Activated CD8-positive, alpha-beta T cell treated with anti-CD3 and anti-CD28 coated beads, Interleukin-2, amount 10 ng/mL, durations not matched to agents 7 days and 5 days (primary cell): ENCODE data around the gene HSPA14. TPM values are rescaled to one million over a fixed set of nuclear protein-coding genes. Genes with fewer than 3 reads are reported as not detected.
"Not testable (repeated sequence)": the region's sequence is repeated elsewhere in the genome, so short reads cannot be mapped to it uniquely, and the experiment has no call there.

ENCODE experiments used
- ATAC-seq: fragments of 150-1000 bp; cut with Tn5 transposase; one replicate; pipeline ENCODE4 v1.10.0; 2021; ENCODE audit warnings: moderate library complexity
- CTCF ChIA-PET: fragments of 350-600 bp; sonication (Branson Sonifier 250); formaldehyde crosslinking; loops from one replicate; lab custom pipeline; 2021; ENCODE audit warnings: antibody characterized with exemption; lab: Charles Lee
- POLR2A ChIA-PET: fragments of 350-600 bp; sonication (Branson Sonifier 250); formaldehyde crosslinking; loops from one replicate; lab custom pipeline; 2021; ENCODE audit warnings: antibody characterized with exemption; lab: Charles Lee
- DNase-seq: peaks from one replicate; pipeline ENCODE4 v3.0.0-alpha.2; 2020
- H3K27ac Mint-ChIP-seq: one replicate; pipeline ENCODE4 v1.8.0; 2021; ENCODE audit warnings: mild to moderate bottlenecking, mixed read lengths
- H3K27me3 Mint-ChIP-seq: one replicate; pipeline ENCODE4 v1.8.0; 2021; ENCODE audit warnings: low read depth, mixed read lengths
- H3K36me3 Mint-ChIP-seq: one replicate; pipeline ENCODE4 v1.8.0; 2021; ENCODE audit warnings: low read depth, mixed read lengths
- H3K4me1 Mint-ChIP-seq: one replicate; pipeline ENCODE4 v1.8.0; 2021; ENCODE audit warnings: low read depth, mixed read lengths
- H3K4me3 Mint-ChIP-seq: one replicate; pipeline ENCODE4 v1.8.0; 2021; ENCODE audit warnings: mild to moderate bottlenecking, mixed read lengths
- H3K9me3 Mint-ChIP-seq: one replicate; pipeline ENCODE4 v1.8.0; 2022; ENCODE audit warnings: mixed read lengths; ENCODE audit not compliant: insufficient read depth
- total RNA-seq, 2 experiments: library from RNA; stranded (reverse); gene quantifications; one replicate each; pipeline ENCODE4 v1.2.3, GENCODE V29; 2021

The HSPA14 gene
- total RNA-seq, 2 experiments from 2014 or later: 28.9 to 31.4 TPM

- no peak for DNase-seq
- no peaks in the 10 kb centered on the region for H3K27me3 Mint-ChIP-seq
- no peak overlapping the region for H3K27ac Mint-ChIP-seq
- ChIA-PET CTCF (interaction anchor here (1.0 to 3.3 kb wide), 7 partner anchors 8 to 352 kb away, joined by 3 to 21 read pairs (median 4); no protein-coding TSS in a partner anchor), POLR2A (interaction anchor here (1.2 kb wide), 1 partner anchor 11 kb away, joined by 3 read pairs; the partner anchor contains the start of gene SUV39H2)
- peaks cover 12% of the 10 kb centered on the region for H3K4me1 Mint-ChIP-seq
- no peak overlapping the region for H3K4me3 Mint-ChIP-seq
- ATAC-seq: peak; percentile 44
- no peaks in the 10 kb centered on the region for H3K9me3 Mint-ChIP-seq
- H3K36me3 Mint-ChIP-seq: peaks cover 23% of the 10 kb centered on the region
Observed at GRCh38 chr10:14889318-14889717, 51.2 kb downstream of the HSPA14 start.

- no peak overlapping the region for H3K4me3 Mint-ChIP-seq
- peaks cover 12% of the 10 kb centered on the region for H3K4me1 Mint-ChIP-seq
- ChIA-PET CTCF (interaction anchor here (0.6 to 3.3 kb wide), 6 partner anchors 10 to 354 kb away, joined by 3 to 21 read pairs (median 6); partner anchors contain the start of gene SUV39H2), POLR2A (no interaction called here)
- H3K27me3 Mint-ChIP-seq: no peaks in the 10 kb centered on the region
- no peaks in the 10 kb centered on the region for H3K9me3 Mint-ChIP-seq
- DNase-seq: no peak
- H3K36me3 Mint-ChIP-seq: peaks cover 26% of the 10 kb centered on the region
- H3K27ac Mint-ChIP-seq: no peak overlapping the region
- ATAC-seq: no peak
Observed at GRCh38 chr10:14891151-14891550, 53.0 kb downstream of the HSPA14 start.

- Mint-ChIP-seq H3K9me3 (peaks cover 5% of the 10 kb centered on the region), H3K27me3 (no peaks in the 10 kb centered on the region), H3K4me1 (peaks cover 7% of the 10 kb centered on the region), H3K4me3 (no peak overlapping the region), H3K36me3 (peaks cover 61% of the 10 kb centered on the region), H3K27ac (no peak overlapping the region)
- DNase-seq (peak; percentile 49), ATAC-seq (peak; percentile 64)
- CTCF ChIA-PET: interaction anchor here (1.0 to 2.7 kb wide), 6 partner anchors 13 to 534 kb away, joined by 3 to 12 read pairs (median 6); no protein-coding TSS in a partner anchor
- POLR2A ChIA-PET: interaction anchor here (1.1 kb wide), 1 partner anchor 48 kb away, joined by 3 read pairs; no protein-coding TSS in a partner anchor
Observed at GRCh38 chr10:14904316-14904732, 66.2 kb downstream of the HSPA14 start.

- no peak for ATAC-seq
- Mint-ChIP-seq H3K4me1 (peaks cover 7% of the 10 kb centered on the region), H3K36me3 (peaks cover 62% of the 10 kb centered on the region), H3K27me3 (no peaks in the 10 kb centered on the region), H3K4me3 (no peak overlapping the region), H3K27ac (no peak overlapping the region), H3K9me3 (peaks cover 5% of the 10 kb centered on the region)
- DNase-seq: no peak
- CTCF ChIA-PET: interaction anchor here (1.0 to 2.7 kb wide), 6 partner anchors 14 to 535 kb away, joined by 3 to 12 read pairs (median 6); no protein-coding TSS in a partner anchor
- POLR2A ChIA-PET: interaction anchor here (1.1 kb wide), 1 partner anchor 48 kb away, joined by 3 read pairs; no protein-coding TSS in a partner anchor
Observed at GRCh38 chr10:14904864-14905263, 66.8 kb downstream of the HSPA14 start.

GRCh38 chr10:14905890-14906289 is 67.8 kb downstream of the HSPA14 start:
- POLR2A ChIA-PET: no interaction called here
- no peak for ATAC-seq
- DNase-seq: no peak

GRCh38 chr10:14906765-14907164 is 68.7 kb downstream of the HSPA14 start:
- H3K4me3 Mint-ChIP-seq: no peak overlapping the region
- no peaks in the 10 kb centered on the region for H3K27me3 Mint-ChIP-seq
- peaks cover 5% of the 10 kb centered on the region for H3K9me3 Mint-ChIP-seq
- DNase-seq (no peak), ATAC-seq (no peak)
- H3K27ac Mint-ChIP-seq: no peak overlapping the region
- peaks cover 74% of the 10 kb centered on the region for H3K36me3 Mint-ChIP-seq
- POLR2A ChIA-PET: no interaction called here
- CTCF ChIA-PET: no interaction called here
- H3K4me1 Mint-ChIP-seq: peaks cover 9% of the 10 kb centered on the region

More at GRCh38 chr10:14905890-14906289, 67.8 kb downstream of the HSPA14 start:
- peaks cover 67% of the 10 kb centered on the region for H3K36me3 Mint-ChIP-seq
- H3K4me3 Mint-ChIP-seq: no peak overlapping the region
- CTCF ChIA-PET: interaction anchor here (1.0 to 2.7 kb wide), 4 partner anchors 15 to 362 kb away, joined by 3 to 12 read pairs (median 8); no protein-coding TSS in a partner anchor
- H3K4me1 Mint-ChIP-seq: peaks cover 9% of the 10 kb centered on the region
- H3K27ac Mint-ChIP-seq: peak overlapping the region; percentile 44
- H3K9me3 Mint-ChIP-seq: peaks cover 5% of the 10 kb centered on the region
- no peaks in the 10 kb centered on the region for H3K27me3 Mint-ChIP-seq

- POLR2A ChIA-PET, DNase-seq, H3K9me3 Mint-ChIP-seq, H3K27me3 Mint-ChIP-seq, H3K4me1 Mint-ChIP-seq, H3K27ac Mint-ChIP-seq, ATAC-seq, CTCF ChIA-PET, H3K4me3 Mint-ChIP-seq: not testable (repeated sequence)
- H3K36me3 Mint-ChIP-seq: peaks cover 79% of the 10 kb centered on the region
Observed at GRCh38 chr10:14907591-14907990, 69.5 kb downstream of the HSPA14 start.

- no peak overlapping the region for H3K4me3 Mint-ChIP-seq
- ATAC-seq (no peak), DNase-seq (no peak)
- peaks cover 5% of the 10 kb centered on the region for H3K9me3 Mint-ChIP-seq
- ChIA-PET CTCF (no interaction called here), POLR2A (no interaction called here)
- H3K36me3 Mint-ChIP-seq: peaks cover 90% of the 10 kb centered on the region
- peaks cover 14% of the 10 kb centered on the region for H3K4me1 Mint-ChIP-seq
- no peaks in the 10 kb centered on the region for H3K27me3 Mint-ChIP-seq
- no peak overlapping the region for H3K27ac Mint-ChIP-seq
Observed at GRCh38 chr10:14909101-14909500, 71.0 kb downstream of the HSPA14 start.

- no peak overlapping the region for H3K4me3 Mint-ChIP-seq
- peaks cover 22% of the 10 kb centered on the region for H3K4me1 Mint-ChIP-seq
- no peaks in the 10 kb centered on the region for H3K27me3 Mint-ChIP-seq
- CTCF ChIA-PET: no interaction called here
- DNase-seq: no peak
- POLR2A ChIA-PET: interaction anchor here (0.6 kb wide), 1 partner anchor 74 kb away, joined by 3 read pairs; no protein-coding TSS in a partner anchor
- peaks cover 95% of the 10 kb centered on the region for H3K36me3 Mint-ChIP-seq
- peak overlapping the region; percentile 11 for H3K27ac Mint-ChIP-seq
- H3K9me3 Mint-ChIP-seq: peaks cover 13% of the 10 kb centered on the region
- ATAC-seq: no peak
Observed at GRCh38 chr10:14910953-14911352, 72.8 kb downstream of the HSPA14 start.

GRCh38 chr10:14911801-14912200 is 73.7 kb downstream of the HSPA14 start:
- ATAC-seq (no peak), DNase-seq (no peak)
- Mint-ChIP-seq H3K27ac (no peak overlapping the region), H3K36me3 (peaks cover 98% of the 10 kb centered on the region), H3K4me3 (no peak overlapping the region), H3K9me3 (peaks cover 18% of the 10 kb centered on the region), H3K4me1 (peaks cover 22% of the 10 kb centered on the region), H3K27me3 (no peaks in the 10 kb centered on the region)
- POLR2A ChIA-PET: no interaction called here
- CTCF ChIA-PET: no interaction called here

- H3K27me3 Mint-ChIP-seq: no peaks in the 10 kb centered on the region
- H3K4me1 Mint-ChIP-seq: peaks cover 20% of the 10 kb centered on the region
- no peak overlapping the region for H3K4me3 Mint-ChIP-seq
- H3K27ac Mint-ChIP-seq: no peak overlapping the region
- peaks cover 27% of the 10 kb centered on the region for H3K9me3 Mint-ChIP-seq
- ChIA-PET CTCF (no interaction called here), POLR2A (no interaction called here)
- peaks cover 96% of the 10 kb centered on the region for H3K36me3 Mint-ChIP-seq
- DNase-seq (no peak), ATAC-seq (no peak)
Observed at GRCh38 chr10:14916600-14916999, 78.5 kb downstream of the HSPA14 start.

- ATAC-seq (no peak), DNase-seq (no peak)
- Mint-ChIP-seq H3K27me3 (no peaks in the 10 kb centered on the region), H3K27ac (no peak overlapping the region), H3K4me3 (no peak overlapping the region), H3K4me1 (peaks cover 20% of the 10 kb centered on the region), H3K9me3 (peaks cover 27% of the 10 kb centered on the region), H3K36me3 (peaks cover 96% of the 10 kb centered on the region)
- ChIA-PET CTCF (no interaction called here), POLR2A (no interaction called here)
Observed at GRCh38 chr10:14917827-14918226, 79.7 kb downstream of the HSPA14 start.
